ENCODE data around the gene KLHL14.

The KLHL14 gene

DNA sequence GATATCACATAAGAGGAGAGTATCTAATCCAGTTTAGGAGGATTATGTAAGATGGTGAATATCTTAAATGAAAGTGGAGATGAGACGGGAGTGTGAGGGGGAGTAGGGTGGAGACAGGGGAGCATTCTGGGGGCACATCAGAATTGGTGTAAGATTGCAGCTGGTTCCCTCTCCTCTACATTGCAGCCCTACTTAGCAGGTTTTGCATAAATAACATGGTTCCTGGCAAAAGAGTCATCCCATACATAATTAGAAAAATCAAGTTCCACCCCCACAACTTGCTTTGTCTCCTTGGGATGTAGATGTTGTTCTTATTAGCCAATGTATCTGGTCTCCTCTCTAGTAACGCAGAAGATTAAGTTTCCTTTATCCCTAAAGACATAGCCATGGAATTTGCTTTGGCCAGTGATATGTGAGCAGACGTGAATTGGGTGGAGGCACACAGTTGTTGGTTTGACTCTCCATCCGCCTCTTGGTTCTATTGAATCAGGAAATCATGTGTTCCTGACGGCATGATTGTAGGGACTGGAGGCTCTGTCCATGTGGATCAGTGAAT lies 137.9 kb downstream of the KLHL14 start:
- DNase-seq (ENCODE audit: low read depth): no peak

DNA sequence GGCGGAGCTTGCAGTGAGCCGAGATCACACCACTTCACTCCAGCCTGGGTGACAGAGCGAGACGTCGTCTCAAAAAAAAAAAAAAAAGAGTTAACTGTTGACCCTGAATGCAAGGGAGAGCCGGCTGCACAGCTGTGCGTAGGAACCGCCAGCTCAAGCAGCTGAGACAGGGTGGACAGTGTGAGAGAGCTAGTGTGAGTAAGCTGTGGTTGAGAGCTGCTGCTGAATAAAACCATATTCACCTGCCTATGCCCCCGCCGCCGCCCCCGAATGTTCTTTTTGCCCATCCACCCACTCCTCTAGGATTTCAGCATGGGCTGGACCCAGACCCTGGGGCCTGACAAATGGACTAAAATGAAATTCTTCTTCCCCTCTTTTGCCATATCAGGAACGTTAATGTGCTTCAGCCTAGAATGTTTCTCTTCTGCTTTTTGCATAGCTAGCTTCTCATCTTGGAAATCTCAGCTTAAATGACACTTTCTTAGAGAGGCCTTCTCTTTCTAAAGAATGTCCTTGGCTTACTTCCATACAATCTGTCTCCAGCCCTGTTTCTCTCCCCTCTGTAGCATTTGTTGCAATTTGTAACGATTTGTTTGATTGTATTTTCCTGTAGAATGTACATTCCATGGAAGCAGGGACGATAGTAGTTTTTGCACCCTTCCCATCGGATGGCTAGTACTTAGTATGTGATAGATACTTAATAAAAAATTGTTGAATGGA lies 142.7 kb downstream of the KLHL14 start:
- DNase-seq (ENCODE audit: low read depth): no peak

DNA sequence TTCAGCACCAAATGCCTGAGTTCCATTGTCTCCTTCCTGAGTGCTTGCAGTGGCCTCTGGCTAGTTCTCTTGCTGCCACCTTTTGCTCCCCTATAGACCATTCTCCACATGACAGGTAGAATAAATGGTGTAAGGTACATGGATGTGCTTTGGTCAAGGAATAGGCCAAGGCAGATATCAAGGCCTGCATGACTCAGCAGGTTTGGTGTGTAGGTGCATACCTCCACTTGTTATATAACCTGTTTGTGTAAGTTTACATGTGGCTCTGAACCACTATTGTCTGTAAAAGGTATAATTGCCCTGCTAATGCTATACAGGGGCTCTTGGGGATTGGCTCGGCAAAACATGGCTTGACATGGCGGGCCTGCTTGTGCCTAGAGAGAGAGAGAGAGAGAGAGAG lies 143.5 kb downstream of the KLHL14 start:
- no peak for DNase-seq (ENCODE audit: low read depth)

GRCh38 chr18:32624182-32624723 lies 148.6 kb downstream of the KLHL14 start:
- DNase-seq (ENCODE audit: low read depth): no peak

DNA sequence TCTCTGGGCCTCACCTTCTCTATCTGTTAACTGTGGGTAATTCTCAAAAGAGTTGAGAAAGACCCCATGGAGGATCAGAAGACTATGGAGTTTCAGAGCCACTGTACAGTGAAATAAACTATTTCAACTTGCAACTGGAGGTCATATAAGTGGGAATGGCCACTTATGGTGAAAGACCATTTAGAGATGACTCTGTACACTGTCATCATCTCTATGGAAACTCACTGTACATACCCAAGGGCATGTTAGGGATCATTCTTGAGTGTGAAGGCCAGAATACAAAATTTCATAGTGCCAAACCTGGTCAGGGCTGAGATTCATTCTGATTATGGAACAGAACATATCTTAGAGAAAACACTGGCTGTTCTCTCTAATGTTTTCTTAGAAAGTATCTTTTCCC lies 149.3 kb downstream of the KLHL14 start:
- no peak for DNase-seq (ENCODE audit: low read depth)

All from activated T-cell treated with anti-CD3 and anti-CD28 coated beads for 24 hours (primary cell).